GM12801 (cell line): Measurements from ENCODE around the gene PRSS3.

Experiments
- CTCF ChIP-seq: IDR thresholded peaks from one replicate; pipeline ENCODE4 v1.5.1; 2011; ENCODE audit warnings: control low read depth; ENCODE audit not compliant: insufficient read length; ENCODE audit errors: extremely low read depth

Gene PRSS3

GRCh38 chr9:33799928-33800704 lies 4.8 kb downstream of the PRSS3 start:
- TF ChIP-seq CTCF: no peak

- no peak for TF ChIP-seq CTCF
Observed at GRCh38 chr9:33800886-33801285, 5.5 kb downstream of the PRSS3 start.

GRCh38 chr9:33809506-33809905 lies 14.1 kb downstream of the PRSS3 start:
- TF ChIP-seq CTCF: no peak

GRCh38 chr9:33813712-33814641 lies 18.6 kb downstream of the PRSS3 start:
- no peak for TF ChIP-seq CTCF

- no peak for TF ChIP-seq CTCF
Observed at GRCh38 chr9:33815781-33816180, 20.4 kb downstream of the PRSS3 start.

GRCh38 chr9:33816327-33817252 lies 21.2 kb downstream of the PRSS3 start, which contains the start of gene UBE2R2:
Gene UBE2R2, plus strand, starts transcription at chr9:33817160. Its CDS starts 598 bp downstream, at chr9:33817758.
- no peak for TF ChIP-seq CTCF
